ENCODE data around the gene ALCAM.

Gene ALCAM

GRCh38 chr3:105504440-105504951 is 137.8 kb downstream of the ALCAM start:
- Histone ChIP-seq H3K4me3 (no peak overlapping the region), H3K4me2 (peak overlapping the region in 4 of 11 experiments; percentile 1 to 36 (median 30); a peak in 4 of 22 replicates), H3K9ac (no peak overlapping the region), H3K36me3 (no peaks in the 10 kb centered on the region), H3K27me3 (no peaks in the 10 kb centered on the region), H3K4me1 (peaks cover 0 to 24% (median 10%) of the 10 kb centered on the region in 10 experiments; a peak in 10 of 20 replicates), H3K27ac (no peak overlapping the region), H4K20me1 (peaks cover 0 to 59% (median 0%) of the 10 kb centered on the region in 11 experiments; a peak in 3 of 22 replicates), H3K9me3 (replicated peaks in 1 of 11) (no peaks in the 10 kb centered on the region)
- TF ChIP-seq Cebpa-rat (IDR thresholded peaks at IDR 0.05) = no peak

GRCh38 chr3:105505170-105505569 is 138.5 kb downstream of the ALCAM start:
- Histone ChIP-seq H3K27me3 (no peaks in the 10 kb centered on the region), H3K4me1 (peaks cover 0 to 18% (median 4%) of the 10 kb centered on the region in 10 experiments; a peak in 8 of 20 replicates), H3K36me3 (no peaks in the 10 kb centered on the region), H3K9ac (no peak overlapping the region), H4K20me1 (peaks cover 0 to 63% (median 0%) of the 10 kb centered on the region in 11 experiments; a peak in 3 of 22 replicates), H3K4me3 (no peak overlapping the region), H3K9me3 (replicated peaks in 1 of 11) (no peaks in the 10 kb centered on the region), H3K27ac (no peak overlapping the region), H3K4me2 (peak overlapping the region in 4 of 11 experiments; percentile 17 to 36 (median 30); a peak in 5 of 22 replicates)
- no peak for TF ChIP-seq Cebpa-rat (IDR thresholded peaks at IDR 0.05)

- no peaks in the 10 kb centered on the region for H3K4me1 ChIP-seq
- H3K27ac ChIP-seq = no peak overlapping the region
- no peaks in the 10 kb centered on the region for H3K36me3 ChIP-seq
- H4K20me1 ChIP-seq = peaks cover 0 to 84% (median 0%) of the 10 kb centered on the region in 11 experiments; a peak in 3 of 22 replicates
- H3K4me2 ChIP-seq = no peak overlapping the region
- H3K27me3 ChIP-seq = no peaks in the 10 kb centered on the region
- H3K9ac ChIP-seq = no peak overlapping the region
- H3K4me3 ChIP-seq = no peak overlapping the region
- TF ChIP-seq Cebpa-rat (IDR thresholded peaks at IDR 0.05) = no peak
- H3K9me3 ChIP-seq (replicated peaks in 1 of 11) = no peaks in the 10 kb centered on the region
These were observed 144.3 kb downstream of the ALCAM start for GRCh38 chr3:105511031-105511430.

GRCh38 chr3:105512061-105512460 is 145.4 kb downstream of the ALCAM start:
- no peak for TF ChIP-seq Cebpa-rat (IDR thresholded peaks at IDR 0.05)
- Histone ChIP-seq H3K27me3 (no peaks in the 10 kb centered on the region), H3K4me2 (no peak overlapping the region), H3K4me3 (no peak overlapping the region), H3K36me3 (no peaks in the 10 kb centered on the region), H3K9me3 (replicated peaks in 1 of 11) (no peaks in the 10 kb centered on the region), H3K4me1 (no peaks in the 10 kb centered on the region), H4K20me1 (peaks cover 0 to 93% (median 0%) of the 10 kb centered on the region in 11 experiments; a peak in 3 of 22 replicates), H3K27ac (no peak overlapping the region), H3K9ac (no peak overlapping the region)

- no peaks in the 10 kb centered on the region for H3K9me3 ChIP-seq (replicated peaks in 1 of 11)
- no peaks in the 10 kb centered on the region for H3K36me3 ChIP-seq
- H3K4me2 ChIP-seq = no peak overlapping the region
- peaks cover 0 to 94% (median 0%) of the 10 kb centered on the region in 11 experiments; a peak in 4 of 22 replicates for H4K20me1 ChIP-seq
- H3K27ac ChIP-seq = no peak overlapping the region
- no peak for TF ChIP-seq Cebpa-rat (IDR thresholded peaks at IDR 0.05)
- no peak overlapping the region for H3K4me3 ChIP-seq
- no peak overlapping the region for H3K9ac ChIP-seq
- no peaks in the 10 kb centered on the region for H3K27me3 ChIP-seq
- H3K4me1 ChIP-seq = no peaks in the 10 kb centered on the region
These were observed 146.3 kb downstream of the ALCAM start for GRCh38 chr3:105513042-105513441.

- no peaks in the 10 kb centered on the region for H3K27me3 ChIP-seq
These were observed 147.2 kb downstream of the ALCAM start for GRCh38 chr3:105513886-105514285.

GRCh38 chr3:105515372-105515771 is 148.7 kb downstream of the ALCAM start:
- Histone ChIP-seq H3K27me3 (no peaks in the 10 kb centered on the region), H3K36me3 (0 out of 22 replicates have a peak, but pooled peaks cover 0 to 5% (median 0%) of the 10 kb centered on the region in 11 experiments), H3K27ac (no peak overlapping the region), H3K9me3 (replicated peaks in 1 of 11) (no peaks in the 10 kb centered on the region), H4K20me1 (peaks cover 0 to 79% (median 0%) of the 10 kb centered on the region in 11 experiments; a peak in 4 of 22 replicates), H3K4me1 (no peaks in the 10 kb centered on the region), H3K9ac (no peak overlapping the region), H3K4me2 (no peak overlapping the region), H3K4me3 (no peak overlapping the region)
- no peak for TF ChIP-seq Cebpa-rat (IDR thresholded peaks at IDR 0.05)

More at GRCh38 chr3:105513886-105514285, 147.2 kb downstream of the ALCAM start:
- Histone ChIP-seq H3K4me2 (no peak overlapping the region), H3K4me1 (no peaks in the 10 kb centered on the region), H4K20me1 (peaks cover 0 to 93% (median 0%) of the 10 kb centered on the region in 11 experiments; a peak in 4 of 22 replicates), H3K36me3 (no peaks in the 10 kb centered on the region), H3K4me3 (no peak overlapping the region), H3K9ac (no peak overlapping the region), H3K9me3 (replicated peaks in 1 of 11) (no peaks in the 10 kb centered on the region), H3K27ac (no peak overlapping the region)
- TF ChIP-seq Cebpa-rat (IDR thresholded peaks at IDR 0.05) = no peak

GRCh38 chr3:105516972-105517371 is 150.3 kb downstream of the ALCAM start:
- H3K36me3 ChIP-seq = 0 out of 22 replicates have a peak, but pooled peaks cover 0 to 11% (median 0%) of the 10 kb centered on the region in 11 experiments
- H3K27me3 ChIP-seq = no peaks in the 10 kb centered on the region
- no peak for TF ChIP-seq Cebpa-rat (IDR thresholded peaks at IDR 0.05)
- H4K20me1 ChIP-seq = peaks cover 0 to 65% (median 0%) of the 10 kb centered on the region in 11 experiments; a peak in 4 of 22 replicates
- no peaks in the 10 kb centered on the region for H3K4me1 ChIP-seq
- H3K9ac ChIP-seq = no peak overlapping the region
- no peaks in the 10 kb centered on the region for H3K9me3 ChIP-seq (replicated peaks in 1 of 11)
- no peak overlapping the region for H3K4me2 ChIP-seq
- H3K4me3 ChIP-seq = no peak overlapping the region
- no peak overlapping the region for H3K27ac ChIP-seq

GRCh38 chr3:105518203-105518602 is 151.5 kb downstream of the ALCAM start:
- no peak overlapping the region for H3K4me3 ChIP-seq

More at GRCh38 chr3:105518203-105518602, 151.5 kb downstream of the ALCAM start:
- no peak for TF ChIP-seq Cebpa-rat (IDR thresholded peaks at IDR 0.05)
- Histone ChIP-seq H3K9ac (no peak overlapping the region), H3K4me1 (no peaks in the 10 kb centered on the region), H4K20me1 (peaks cover 0 to 53% (median 0%) of the 10 kb centered on the region in 11 experiments; a peak in 4 of 22 replicates), H3K36me3 (0 out of 22 replicates have a peak, but pooled peaks cover 0 to 20% (median 0%) of the 10 kb centered on the region in 11 experiments), H3K27ac (no peak overlapping the region), H3K27me3 (no peaks in the 10 kb centered on the region), H3K4me2 (no peak overlapping the region), H3K9me3 (replicated peaks in 1 of 11) (no peaks in the 10 kb centered on the region)
